Gastrocnemius medialis (tissue), 4 donors: Measurements from ENCODE around the gene KCNC2.

Experiments used
- POLR2A ChIP-seq, 2 donors: fragments of 450-650 bp; IDR thresholded peaks; one replicate each; pipeline ENCODE4 v1.6.1; 2017; ENCODE audit warnings: antibody characterized with exemption in 2 of 2, mild to moderate bottlenecking in 2 of 2, moderate library complexity in 2 of 2
- TF ChIP-seq, protein P1 (sequence below), 5 experiments: fragments of 450-650 bp in 3 of 5; fragments of 200-600 bp in 2 of 5; sonication (generic) in 2 of 5; IDR thresholded peaks in 4 of 5; conservative IDR thresholded peaks in 1 of 5; 1 replicate in 4 of 5; 2 replicates in 1 of 5; pipeline ENCODE4 v1.5.1; 2016 to 2019; ENCODE audit warnings: antibody characterized with exemption in 5 of 5, mild to moderate bottlenecking in 3 of 5, moderate library complexity in 3 of 5

GRCh38 chr12:75065482-75065881, 144.2 kb downstream of the KCNC2 start:
- TF ChIP-seq, protein P1, sequence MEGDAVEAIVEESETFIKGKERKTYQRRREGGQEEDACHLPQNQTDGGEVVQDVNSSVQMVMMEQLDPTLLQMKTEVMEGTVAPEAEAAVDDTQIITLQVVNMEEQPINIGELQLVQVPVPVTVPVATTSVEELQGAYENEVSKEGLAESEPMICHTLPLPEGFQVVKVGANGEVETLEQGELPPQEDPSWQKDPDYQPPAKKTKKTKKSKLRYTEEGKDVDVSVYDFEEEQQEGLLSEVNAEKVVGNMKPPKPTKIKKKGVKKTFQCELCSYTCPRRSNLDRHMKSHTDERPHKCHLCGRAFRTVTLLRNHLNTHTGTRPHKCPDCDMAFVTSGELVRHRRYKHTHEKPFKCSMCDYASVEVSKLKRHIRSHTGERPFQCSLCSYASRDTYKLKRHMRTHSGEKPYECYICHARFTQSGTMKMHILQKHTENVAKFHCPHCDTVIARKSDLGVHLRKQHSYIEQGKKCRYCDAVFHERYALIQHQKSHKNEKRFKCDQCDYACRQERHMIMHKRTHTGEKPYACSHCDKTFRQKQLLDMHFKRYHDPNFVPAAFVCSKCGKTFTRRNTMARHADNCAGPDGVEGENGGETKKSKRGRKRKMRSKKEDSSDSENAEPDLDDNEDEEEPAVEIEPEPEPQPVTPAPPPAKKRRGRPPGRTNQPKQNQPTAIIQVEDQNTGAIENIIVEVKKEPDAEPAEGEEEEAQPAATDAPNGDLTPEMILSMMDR (IDR thresholded peaks at IDR 0.05 in 4 of 5, conservative IDR thresholded peaks at IDR 0.05 in 1 of 5) = no peak
- TF ChIP-seq POLR2A (IDR thresholded peaks at IDR 0.05) = no peak
